KOPT-K1 (cell line): Measurements from ENCODE around the gene PTGS1.

Experiments
- H3K27ac ChIP-seq: fragments of 200-600 bp; sonication (generic); 2 replicates; pipeline ENCODE4 v1.5.1; 2016; ENCODE audit warnings: antibody characterized with exemption, mild to moderate bottlenecking, low read depth, low read length; ENCODE audit not compliant: poor library complexity, severe bottlenecking
- H3K36me3 ChIP-seq: fragments of 200-600 bp; sonication (generic); 2 replicates; pipeline ENCODE4 v1.5.1; 2017; ENCODE audit warnings: antibody characterized with exemption, mild to moderate bottlenecking, low read length, moderate library complexity; ENCODE audit not compliant: insufficient read depth
- H3K9me3 ChIP-seq: fragments of 200-600 bp; sonication (generic); 2 replicates; pipeline ENCODE4 v1.5.1; 2017; ENCODE audit warnings: antibody characterized with exemption, low read length, mild to moderate bottlenecking; ENCODE audit not compliant: insufficient read depth, poor library complexity, severe bottlenecking

PTGS1 gene

GRCh38 chr9:122338536-122338935 lies 32.3 kb upstream of the PTGS1 start:
- Histone ChIP-seq H3K36me3 (no peaks in the 10 kb centered on the region), H3K27ac (no peak overlapping the region), H3K9me3 (no peaks in the 10 kb centered on the region)

- Histone ChIP-seq H3K36me3 (no peaks in the 10 kb centered on the region), H3K27ac (no peak overlapping the region), H3K9me3 (no peaks in the 10 kb centered on the region)
These were observed 31.8 kb upstream of the PTGS1 start for GRCh38 chr9:122338994-122339393.

- Histone ChIP-seq H3K27ac (no peak overlapping the region), H3K9me3 (no peaks in the 10 kb centered on the region), H3K36me3 (no peaks in the 10 kb centered on the region)
These were observed 31.2 kb upstream of the PTGS1 start for GRCh38 chr9:122339579-122339978.

- no peaks in the 10 kb centered on the region for H3K36me3 ChIP-seq
- H3K27ac ChIP-seq, result no peak overlapping the region
- H3K9me3 ChIP-seq, result no peaks in the 10 kb centered on the region
These were observed 30.7 kb upstream of the PTGS1 start for GRCh38 chr9:122340161-122340560.

- no peak overlapping the region for H3K27ac ChIP-seq
- H3K36me3 ChIP-seq, result no peaks in the 10 kb centered on the region
- H3K9me3 ChIP-seq, result no peaks in the 10 kb centered on the region
These were observed 28.3 kb upstream of the PTGS1 start for GRCh38 chr9:122342323-122343050.

GRCh38 chr9:122346478-122347347 lies 24.1 kb upstream of the PTGS1 start:
- no peaks in the 10 kb centered on the region for H3K36me3 ChIP-seq
- no peak overlapping the region for H3K27ac ChIP-seq

GRCh38 chr9:122347348-122348287 lies 23.2 kb upstream of the PTGS1 start:
- H3K9me3 ChIP-seq, result no peaks in the 10 kb centered on the region
- H3K27ac ChIP-seq, result no peak overlapping the region
- no peaks in the 10 kb centered on the region for H3K36me3 ChIP-seq

More at GRCh38 chr9:122346478-122347347, 24.1 kb upstream of the PTGS1 start:
- no peaks in the 10 kb centered on the region for H3K9me3 ChIP-seq

- Histone ChIP-seq H3K36me3 (no peaks in the 10 kb centered on the region), H3K9me3 (no peaks in the 10 kb centered on the region), H3K27ac (no peak overlapping the region)
These were observed 22.5 kb upstream of the PTGS1 start for GRCh38 chr9:122348288-122348777.

GRCh38 chr9:122348791-122349190 lies 22.0 kb upstream of the PTGS1 start:
- Histone ChIP-seq H3K9me3 (no peaks in the 10 kb centered on the region), H3K36me3 (no peaks in the 10 kb centered on the region)

GRCh38 chr9:122349201-122349600 lies 21.6 kb upstream of the PTGS1 start:
- H3K36me3 ChIP-seq, result no peaks in the 10 kb centered on the region
- H3K9me3 ChIP-seq, result no peaks in the 10 kb centered on the region
- no peak overlapping the region for H3K27ac ChIP-seq

More at GRCh38 chr9:122348791-122349190, 22.0 kb upstream of the PTGS1 start:
- no peak overlapping the region for H3K27ac ChIP-seq

- Histone ChIP-seq H3K36me3 (no peaks in the 10 kb centered on the region), H3K27ac (no peak overlapping the region), H3K9me3 (no peaks in the 10 kb centered on the region)
These were observed 20.1 kb upstream of the PTGS1 start for GRCh38 chr9:122350577-122351355.

- H3K27ac ChIP-seq, result no peak overlapping the region
- no peaks in the 10 kb centered on the region for H3K36me3 ChIP-seq
- no peaks in the 10 kb centered on the region for H3K9me3 ChIP-seq
These were observed 16.2 kb upstream of the PTGS1 start for GRCh38 chr9:122354536-122355199.

GRCh38 chr9:122355336-122355875 lies 15.4 kb upstream of the PTGS1 start:
- Histone ChIP-seq H3K9me3 (no peaks in the 10 kb centered on the region), H3K27ac (no peak overlapping the region), H3K36me3 (no peaks in the 10 kb centered on the region)
